ENCODE data around the gene SLITRK2.

SLITRK2 gene

DNA sequence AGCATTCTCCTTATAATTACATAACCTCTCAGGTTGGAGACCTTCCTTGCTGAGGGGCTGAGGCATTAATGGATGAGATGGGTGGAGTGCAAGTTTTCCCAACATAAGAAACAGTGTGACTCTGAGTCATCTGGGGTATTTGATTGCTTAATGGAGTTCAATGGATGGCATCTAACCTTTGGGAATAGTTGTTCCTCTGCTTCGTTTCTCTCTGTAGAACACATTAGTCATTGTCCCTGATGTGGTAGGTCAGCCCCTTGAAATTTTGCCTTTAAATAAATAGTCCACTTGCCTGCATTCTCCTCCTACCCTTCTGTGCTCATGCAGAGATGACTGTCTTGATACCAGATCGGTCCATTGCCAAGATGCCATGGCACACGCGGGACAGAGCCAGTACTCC, 38.6 kb downstream of the SLITRK2 start:
- no peak for DNase-seq

- DNase-seq = no peak
Measured at GRCh38 chrX:145861818-145862217, 44.2 kb downstream of the SLITRK2 start.

DNA sequence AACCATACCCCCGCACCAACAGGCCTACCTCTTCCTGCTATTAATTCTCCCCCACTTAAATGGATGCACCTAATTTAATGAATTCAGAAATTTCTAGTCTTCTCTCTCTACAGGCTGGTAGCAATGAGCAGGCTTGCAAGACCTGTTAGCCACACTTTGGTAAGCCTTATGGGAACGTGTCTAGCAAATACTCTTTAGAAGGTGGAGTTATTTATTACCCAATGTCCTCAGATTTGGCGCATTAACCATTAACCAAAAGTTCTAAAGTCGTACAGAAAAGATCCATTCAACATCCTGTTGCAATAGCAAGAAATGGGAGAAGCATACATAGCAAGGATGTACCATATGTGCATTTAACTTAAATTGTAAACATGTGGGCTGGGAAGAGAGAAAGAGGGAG, 47.5 kb downstream of the SLITRK2 start:
- no peak for DNase-seq

Measured in GF-D8 (cell line).